GM21447 (cell line): ENCODE measurements around the gene VEGFA.

Source experiments
- ATAC-seq: cut with Tn5 transposase; IDR thresholded peaks from one replicate; pipeline ENCODE4 v1.9.1; 2021; ENCODE audit not compliant: unreplicated experiment

VEGFA gene

DNA sequence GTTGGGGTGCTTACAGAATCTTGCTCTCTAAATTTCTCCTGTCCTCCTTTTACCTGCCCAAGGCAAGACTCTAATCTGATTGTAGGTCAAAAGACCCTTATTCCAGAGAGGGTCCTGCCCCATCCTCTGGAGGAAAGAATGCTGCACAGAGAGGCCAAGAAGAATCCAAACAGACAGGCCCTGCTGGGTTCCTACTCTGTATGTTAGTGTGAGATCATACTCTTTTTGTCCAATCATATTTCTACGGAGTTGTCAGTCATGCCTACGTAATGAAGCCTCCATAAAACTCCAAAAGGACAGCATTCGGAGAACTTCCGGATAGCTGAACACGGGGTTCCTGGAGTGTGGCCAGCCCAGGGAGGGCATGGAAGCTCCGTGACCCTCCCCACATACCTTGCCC is 50.5 kb downstream of the VEGFA start:
- ATAC-seq, result no peak

DNA sequence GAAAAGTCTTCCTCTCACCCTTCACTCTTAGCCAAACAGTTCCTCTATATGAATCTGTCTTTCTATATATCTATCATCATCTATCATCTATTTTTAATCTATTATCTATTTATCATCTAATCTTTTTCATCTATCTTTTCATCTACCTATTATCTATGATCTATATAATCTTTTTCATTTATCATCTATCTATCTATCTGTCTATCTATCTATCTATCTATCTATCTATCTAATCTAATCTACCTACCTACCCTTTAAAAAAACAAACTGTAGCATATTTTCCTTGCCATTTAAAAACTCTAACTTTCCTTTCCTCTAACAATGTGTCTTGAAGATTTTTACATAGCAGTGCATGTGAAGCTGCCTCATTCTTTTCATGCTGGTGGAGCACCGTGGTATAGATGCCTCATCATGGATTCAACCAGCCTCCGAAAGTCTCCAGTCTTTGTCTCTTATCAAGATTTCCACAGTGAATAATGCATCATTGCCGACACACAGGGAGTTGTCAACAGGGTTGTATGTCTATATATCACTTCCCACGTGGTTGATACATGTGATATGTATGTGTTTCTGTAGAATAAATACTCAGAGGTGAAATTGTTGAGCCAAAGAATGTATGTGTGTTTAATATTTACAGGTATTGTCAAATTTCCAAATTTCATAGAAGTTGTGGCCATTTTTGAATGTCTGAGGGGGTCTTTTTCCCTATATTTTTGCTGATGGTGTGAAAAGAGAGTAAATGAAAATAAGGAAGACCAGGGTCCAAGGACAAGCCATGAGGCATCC is 51.3 kb downstream of the VEGFA start:
- no peak for ATAC-seq

DNA sequence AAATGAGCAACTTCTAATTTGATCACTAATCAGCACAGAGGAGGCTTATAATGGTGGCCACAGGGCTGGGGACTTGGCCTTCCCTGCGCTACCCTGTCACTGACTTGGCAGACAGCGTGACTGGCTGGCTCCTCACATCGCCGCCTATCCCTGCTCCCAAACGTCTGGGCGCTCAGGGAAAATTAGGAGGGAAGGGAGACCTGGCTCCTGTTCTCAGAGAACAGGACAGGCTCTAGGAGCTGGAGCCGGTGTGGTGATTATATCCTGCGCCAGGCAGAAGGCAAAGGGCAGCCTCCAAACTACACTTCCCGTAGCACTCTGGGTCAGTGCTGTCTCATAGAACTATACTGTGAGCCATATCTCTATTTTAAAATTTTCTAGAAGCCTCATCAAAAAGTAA is 53.4 kb downstream of the VEGFA start:
- ATAC-seq, result no peak

DNA sequence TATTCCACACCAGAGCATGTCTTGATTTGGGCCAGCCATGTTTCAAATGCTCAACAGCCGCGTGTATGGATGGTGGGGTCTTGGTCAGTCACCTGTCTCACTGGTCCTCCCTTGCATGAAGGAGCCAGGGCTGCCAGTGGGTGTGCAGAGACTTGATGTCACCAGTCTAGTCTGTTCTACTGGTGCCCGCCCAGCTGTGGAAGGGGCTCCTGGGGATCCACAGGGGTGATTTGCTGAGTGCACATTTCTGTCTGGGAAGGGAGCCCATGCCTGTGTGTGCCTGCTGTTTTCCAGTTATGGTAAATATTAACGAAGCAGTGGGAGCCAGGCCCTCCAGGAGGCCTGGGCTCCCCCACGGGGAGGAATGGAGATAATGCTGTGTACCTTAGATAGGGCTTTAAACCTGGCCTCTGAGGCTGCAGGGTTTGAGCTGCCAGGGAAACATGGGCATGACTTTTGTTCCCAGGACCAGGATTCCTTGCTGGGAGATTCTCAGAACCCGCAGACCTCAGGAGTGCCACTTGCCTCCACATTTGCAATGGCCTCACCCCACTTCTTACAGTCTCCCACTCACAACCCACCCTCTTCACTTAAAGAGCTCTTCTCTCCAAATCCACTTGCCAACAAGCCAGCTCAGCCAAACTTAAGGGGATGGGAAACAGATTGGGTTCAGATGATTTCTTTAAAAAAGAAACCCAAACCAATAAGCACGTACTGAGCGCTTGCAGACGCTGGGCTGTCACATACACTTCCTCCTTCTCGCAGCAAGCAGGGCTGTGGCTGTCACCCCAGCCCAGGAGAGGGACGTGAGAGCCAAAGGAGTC is 54.1 kb downstream of the VEGFA start:
- ATAC-seq, result no peak

DNA sequence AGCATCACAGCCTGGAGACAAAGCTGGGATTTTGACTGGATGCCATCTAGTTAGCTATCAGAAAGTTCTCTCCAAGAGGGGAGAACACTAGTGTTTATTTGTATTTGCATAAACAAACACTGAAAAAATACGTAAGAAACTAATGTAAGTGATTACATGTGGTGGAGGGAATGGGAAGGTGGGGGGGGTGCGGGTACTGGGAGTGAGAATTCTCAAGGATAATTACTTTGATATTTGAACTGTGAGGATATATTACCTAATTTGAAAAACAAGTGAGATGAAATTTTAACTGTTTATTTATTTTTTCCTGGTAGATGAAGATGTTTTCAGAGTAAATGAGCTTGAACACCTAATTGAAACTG is 54.7 kb downstream of the VEGFA start:
- no peak for ATAC-seq

DNA sequence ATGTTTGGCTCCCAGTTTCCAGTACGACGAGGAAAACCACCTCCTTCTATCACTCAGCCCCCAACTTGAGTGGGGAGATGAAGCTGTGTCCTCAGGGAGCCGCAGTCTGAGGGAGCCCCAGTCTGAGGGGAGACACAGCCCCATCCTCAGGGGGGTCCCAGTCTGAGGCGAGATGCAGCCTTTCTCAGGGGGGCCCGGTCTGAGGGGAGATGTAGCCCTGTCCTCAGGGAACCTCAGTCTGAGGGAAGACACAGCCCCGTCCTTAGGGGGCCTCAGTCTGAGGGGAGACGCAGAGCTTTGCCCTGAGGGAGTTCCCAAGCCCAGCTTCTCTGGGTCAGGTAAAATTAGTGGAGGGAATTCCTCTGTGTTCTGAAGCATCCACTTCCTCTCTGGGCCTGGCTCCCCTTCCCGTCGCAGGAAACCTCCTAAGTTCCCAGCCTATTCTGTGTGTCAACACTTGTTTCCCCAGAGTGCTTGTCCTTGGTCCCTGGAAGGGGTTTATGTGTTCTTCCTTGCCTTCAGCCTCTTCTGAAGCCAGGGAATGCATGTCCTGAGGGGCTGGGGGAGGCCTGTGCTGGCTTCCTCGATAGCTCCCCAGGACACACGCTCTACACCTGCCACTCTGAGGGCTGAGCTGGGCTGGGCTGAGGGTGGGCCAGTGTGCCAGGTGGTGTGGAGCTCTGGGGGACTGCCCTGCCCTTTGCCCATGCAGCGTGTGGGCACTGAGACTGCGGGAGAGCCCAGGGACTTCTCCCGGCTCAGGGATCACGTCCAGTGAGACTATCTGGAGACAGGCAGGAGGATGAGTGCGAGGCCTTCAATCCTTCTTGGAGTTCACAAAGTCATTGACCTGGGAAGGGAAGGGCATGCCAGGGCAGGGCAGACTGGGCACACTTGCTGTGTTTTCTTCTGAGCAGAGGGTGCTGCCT is 55.4 kb downstream of the VEGFA start:
- ATAC-seq, result no peak

DNA sequence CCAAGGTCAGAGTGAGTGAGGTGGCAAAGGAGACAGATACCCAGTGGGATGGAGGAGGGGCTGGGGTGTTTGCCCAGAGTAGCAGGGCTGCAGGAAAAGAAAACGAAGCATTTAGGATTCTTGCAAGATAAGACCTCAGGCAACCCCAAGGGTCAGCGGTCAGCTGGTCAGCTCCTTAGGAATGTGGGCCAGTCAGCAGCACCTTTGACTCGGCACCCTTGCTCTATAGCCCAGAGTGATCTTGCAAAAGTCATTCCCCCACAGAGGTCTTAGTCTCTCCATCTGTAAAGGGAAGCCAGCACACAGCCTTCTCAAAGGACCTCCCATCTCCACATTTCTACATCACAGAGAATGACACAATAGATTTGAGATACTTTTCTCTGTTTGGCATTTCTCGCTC is 56.7 kb downstream of the VEGFA start:
- no peak for ATAC-seq

DNA sequence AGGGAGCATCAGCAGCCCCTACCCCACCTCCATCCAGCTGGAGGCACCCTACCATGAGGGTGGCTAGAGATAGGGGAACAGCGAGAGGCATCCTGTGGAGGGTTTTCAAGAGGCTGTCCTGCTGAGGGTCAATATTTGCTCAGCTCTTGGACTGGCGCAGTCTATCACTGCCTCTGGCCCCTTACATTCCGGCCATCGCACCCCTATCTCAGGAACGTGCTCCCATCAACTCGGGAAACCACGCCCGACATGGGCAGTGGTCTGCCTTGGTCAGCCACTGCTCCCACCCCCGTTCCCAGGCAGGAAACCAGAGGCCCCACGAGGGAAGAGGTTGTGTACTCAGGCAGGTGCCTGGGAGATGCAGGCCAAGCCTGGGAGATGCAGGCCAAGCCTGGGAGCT is 57.9 kb downstream of the VEGFA start:
- ATAC-seq, result no peak

DNA sequence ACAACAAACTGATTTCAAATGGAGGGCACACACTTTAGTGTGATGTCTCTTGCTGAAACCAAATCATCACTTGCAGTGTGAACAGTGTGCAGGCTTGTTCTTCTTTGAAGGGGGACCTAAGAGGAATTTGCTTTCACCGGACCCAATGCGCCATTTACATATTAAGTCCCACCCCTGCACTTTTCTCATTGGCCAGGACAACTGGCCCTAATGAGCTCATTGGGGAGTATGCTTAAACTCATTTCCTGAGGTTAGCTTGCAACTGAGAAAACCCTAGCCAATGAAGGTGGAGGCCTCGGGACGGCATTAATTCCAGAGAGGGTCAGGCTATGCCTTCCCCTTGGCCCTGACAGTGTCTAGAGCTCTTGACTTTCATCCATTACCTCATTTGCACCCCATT is 58.7 kb downstream of the VEGFA start:
- ATAC-seq, result no peak

DNA sequence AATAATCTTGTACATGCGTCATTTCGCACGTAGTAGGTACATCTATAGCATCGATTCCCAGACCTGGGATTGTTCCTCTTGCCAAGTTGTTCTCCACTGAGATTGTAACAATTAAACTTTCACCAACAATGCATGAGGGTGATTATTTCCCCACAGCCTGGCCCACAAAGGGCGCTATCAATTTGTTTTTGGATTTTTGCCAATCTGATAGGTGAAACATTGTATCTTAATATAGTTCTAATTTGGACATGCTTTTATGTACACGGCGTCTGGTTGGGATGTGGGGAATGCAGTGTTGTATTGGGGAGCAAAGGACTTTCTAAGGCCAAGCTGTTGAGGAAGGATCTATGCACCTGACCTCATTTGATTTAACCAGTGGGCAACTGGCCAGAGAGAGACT is 59.5 kb downstream of the VEGFA start:
- ATAC-seq, result no peak

DNA sequence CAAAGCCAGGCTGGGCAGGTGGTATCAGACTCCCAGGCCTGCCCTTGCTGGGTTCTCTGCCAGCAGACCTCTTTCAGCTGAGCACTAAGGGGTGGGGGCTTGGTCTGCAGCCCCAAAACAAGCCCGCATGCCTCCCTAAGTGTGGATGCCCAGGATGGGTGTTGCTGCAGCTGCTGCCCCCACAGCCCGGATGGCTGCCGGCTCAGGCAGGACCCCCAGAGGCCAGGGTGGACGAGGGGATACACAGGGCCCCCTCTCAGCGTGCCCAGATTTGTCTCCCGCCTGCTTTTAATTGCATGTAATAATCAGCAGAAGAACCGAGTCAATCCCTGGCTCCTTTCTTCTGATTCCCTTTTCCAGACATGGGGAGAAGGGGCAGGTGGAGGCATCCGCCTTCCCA is 60.8 kb downstream of the VEGFA start:
- ATAC-seq, result no peak

DNA sequence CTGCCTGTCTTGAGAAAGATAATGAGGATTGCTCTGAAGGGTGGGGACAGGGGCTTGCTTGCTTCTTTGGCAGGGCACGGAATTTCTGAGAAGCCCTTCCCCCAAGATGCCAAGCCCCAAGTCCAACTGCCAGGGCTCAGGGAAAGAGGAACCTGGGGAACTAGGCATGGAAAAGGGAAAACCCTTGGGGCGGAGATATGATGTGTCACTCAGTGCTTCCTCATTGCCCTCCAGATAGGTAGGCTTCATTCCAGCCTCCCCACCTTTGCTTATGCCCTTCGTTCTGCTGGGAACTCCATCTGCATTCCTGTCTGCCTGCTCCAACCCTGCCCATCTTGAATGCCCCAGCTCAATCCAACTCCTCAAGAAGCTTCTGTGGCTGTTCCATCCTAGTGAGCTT is 61.2 kb downstream of the VEGFA start:
- ATAC-seq, result no peak

DNA sequence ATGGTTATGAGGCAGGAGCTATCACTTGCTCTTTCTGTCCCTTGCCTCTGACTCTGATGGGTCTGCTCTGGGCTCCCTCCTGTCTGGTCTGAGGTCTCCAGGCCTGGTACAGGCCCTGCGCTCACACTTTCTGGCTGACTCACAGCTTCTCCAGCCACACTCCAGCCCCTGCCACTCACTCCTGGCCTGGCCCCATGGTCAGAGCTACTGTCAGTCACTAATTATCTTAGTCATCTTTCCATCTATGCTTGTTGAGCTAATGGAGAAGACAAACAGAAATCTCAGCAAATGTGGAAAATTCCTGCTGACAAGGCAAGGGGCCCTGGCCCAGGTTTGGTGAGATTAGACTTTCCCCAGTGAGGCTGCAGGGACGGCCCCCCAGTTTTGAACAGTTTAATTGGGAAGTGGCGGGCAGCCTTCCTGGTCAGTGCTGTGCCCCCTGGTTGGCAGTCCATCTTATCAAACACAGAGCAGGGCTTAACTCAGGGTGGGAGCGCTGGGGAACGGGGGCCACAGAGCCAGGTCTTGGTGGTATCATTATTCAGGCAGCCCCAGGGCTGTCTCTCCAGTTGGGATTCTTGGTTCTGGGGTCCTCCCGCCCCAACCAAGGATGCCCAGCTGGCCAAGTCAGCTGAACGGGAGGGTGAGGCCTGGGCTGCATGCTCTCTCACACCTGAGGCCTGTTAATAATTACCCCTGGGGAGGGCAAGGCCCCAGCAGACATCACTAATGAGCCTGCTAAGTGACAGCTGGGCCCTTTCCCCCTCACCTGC is 63.4 kb downstream of the VEGFA start:
- ATAC-seq, result no peak

DNA sequence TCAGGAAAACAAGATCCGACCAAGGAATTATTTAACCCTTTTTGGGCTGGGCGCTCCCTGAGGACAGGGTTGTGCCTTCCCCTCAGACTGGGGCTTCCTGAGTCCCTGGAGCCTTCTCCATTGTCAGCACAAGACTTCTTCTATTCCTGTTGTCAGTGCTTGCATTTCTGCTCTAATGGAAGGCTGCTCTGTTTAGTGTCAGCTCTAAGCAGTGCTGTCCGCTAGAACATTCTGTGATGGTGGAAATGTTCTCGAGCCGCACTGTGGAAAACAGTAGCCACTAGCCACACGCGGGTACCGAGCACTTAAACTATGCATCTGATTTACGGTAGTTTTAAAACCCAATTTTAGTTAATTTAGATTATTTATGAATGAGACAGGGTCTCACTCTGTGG is 64.0 kb downstream of the VEGFA start:
- ATAC-seq, result no peak

DNA sequence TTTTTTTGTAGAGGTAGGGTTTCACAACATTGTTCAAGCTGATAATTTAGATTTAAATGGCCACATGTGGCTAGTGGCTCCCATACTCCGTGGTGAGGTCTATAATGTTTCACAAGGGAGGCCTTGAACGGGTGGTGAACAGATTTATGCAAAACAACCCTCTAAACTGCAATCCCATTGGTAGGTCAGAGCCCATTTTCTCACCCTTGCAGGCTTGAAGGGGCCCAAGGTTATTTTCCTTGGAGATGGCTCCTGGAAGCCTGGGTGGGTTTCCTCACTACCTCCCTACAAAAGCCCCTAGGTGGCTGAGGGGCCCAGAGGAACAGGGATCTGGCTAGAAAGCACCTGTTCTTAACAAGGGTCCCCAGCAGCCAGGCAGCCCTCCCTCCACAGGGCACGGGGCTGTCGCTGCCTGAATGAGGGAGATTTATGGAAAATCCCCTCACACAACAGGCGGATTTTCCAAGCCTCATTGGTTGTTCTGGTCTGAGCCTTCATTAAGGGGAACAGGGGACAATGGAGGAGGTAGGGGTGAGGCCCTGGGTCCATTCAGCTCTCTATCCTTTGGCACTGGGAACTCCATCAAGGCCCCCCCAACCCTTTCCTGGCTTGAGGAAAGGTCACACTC is 64.6 kb downstream of the VEGFA start:
- ATAC-seq, result no peak

DNA sequence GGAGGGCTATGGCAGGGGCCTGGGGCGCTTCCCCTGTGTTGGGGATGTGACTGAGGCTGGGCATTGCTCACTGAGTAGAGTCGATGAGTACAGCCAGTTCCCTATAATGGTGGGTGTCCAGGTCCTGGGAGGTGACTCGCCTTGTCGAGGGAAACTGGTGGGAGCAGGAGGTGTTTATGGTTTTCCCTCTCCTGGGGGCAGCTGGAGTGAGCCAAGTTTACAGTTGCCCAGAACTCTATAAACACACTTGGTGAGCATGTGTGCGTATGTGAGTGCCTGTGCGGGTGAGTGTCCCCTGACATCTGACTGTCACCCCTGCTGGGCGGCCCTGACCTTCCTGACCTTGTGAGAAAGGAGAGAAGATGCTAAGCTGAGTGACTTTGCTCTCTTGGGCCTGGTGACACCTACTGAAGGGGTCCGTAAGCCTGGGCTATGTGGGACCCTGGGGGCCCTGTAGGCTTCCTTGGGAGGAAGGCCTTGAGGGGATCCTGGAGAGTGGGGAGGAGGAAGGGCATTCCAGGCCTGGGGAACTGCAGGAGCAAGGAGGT is 65.9 kb downstream of the VEGFA start:
- ATAC-seq, result no peak
